Ishikawa (cell line): ENCODE results near the gene SPATA46.

Experiments used
- CEBPB ChIP-seq: IDR thresholded peaks from 2 replicates; pipeline ENCODE4 v1.6.1; 2012
- CREB1 ChIP-seq: IDR thresholded peaks from 2 replicates; pipeline ENCODE4 v1.6.1; 2012; ENCODE audit warnings: low read depth
- EGR1 ChIP-seq: IDR thresholded peaks from 2 replicates; pipeline ENCODE4 v1.6.1; 2012
- EP300 ChIP-seq: IDR thresholded peaks from 2 replicates; pipeline ENCODE4 v1.6.1; 2012; ENCODE audit warnings: borderline replicate concordance
- FOXM1 ChIP-seq: IDR thresholded peaks from 2 replicates; pipeline ENCODE4 v1.6.1; 2012; ENCODE audit warnings: low read depth, borderline replicate concordance
- NFIC ChIP-seq: IDR thresholded peaks from 2 replicates; pipeline ENCODE4 v1.6.1; 2012
- RAD21 ChIP-seq: IDR thresholded peaks from 2 replicates; pipeline ENCODE4 v1.6.1; 2012; ENCODE audit warnings: low read depth
- TAF1 ChIP-seq: IDR thresholded peaks from 2 replicates; pipeline ENCODE4 v1.6.1; 2012; ENCODE audit warnings: low read depth, mild to moderate bottlenecking
- TCF12 ChIP-seq: IDR thresholded peaks from 2 replicates; pipeline ENCODE4 v1.6.1; 2012; ENCODE audit warnings: low read depth
- TEAD4 ChIP-seq: IDR thresholded peaks from 2 replicates; pipeline ENCODE4 v1.6.1; 2012
- YY1 ChIP-seq: IDR thresholded peaks from 2 replicates; pipeline ENCODE4 v1.6.1; 2012; ENCODE audit warnings: low read depth
- ZBTB7A ChIP-seq: IDR thresholded peaks from 2 replicates; pipeline ENCODE4 v1.6.1; 2012; ENCODE audit warnings: low read depth
- TF ChIP-seq, protein P1 (sequence below): IDR thresholded peaks from 2 replicates; pipeline ENCODE4 v1.6.1; 2012
- TF ChIP-seq, protein P2 (sequence below): IDR thresholded peaks from 2 replicates; pipeline ENCODE4 v1.6.1; 2012; ENCODE audit warnings: low read depth, mild to moderate bottlenecking
- TF ChIP-seq, protein P3 (sequence below): IDR thresholded peaks from 2 replicates; pipeline ENCODE4 v1.6.1; 2012

SPATA46 gene

DNA sequence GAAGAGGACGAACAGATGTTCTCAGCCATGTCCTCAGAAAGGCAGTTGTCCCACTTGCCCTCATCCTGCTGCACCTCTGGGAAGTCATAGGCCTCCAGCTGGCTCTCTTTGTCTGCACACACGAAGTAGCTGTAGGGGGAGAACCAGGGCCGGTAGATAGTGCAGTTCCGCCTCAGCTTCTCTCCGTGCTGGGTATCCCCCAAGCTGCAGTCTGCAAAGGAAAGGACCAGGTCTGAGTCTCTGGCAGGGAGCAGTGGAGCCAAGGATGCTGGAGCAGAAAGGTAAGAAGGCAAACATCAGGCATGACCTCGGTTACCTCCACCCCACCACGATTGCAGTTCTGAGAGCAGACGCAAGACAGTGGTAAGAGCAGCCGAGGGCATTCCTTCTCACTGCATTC is 2.2 kb downstream of the SPATA46 start:
- TF ChIP-seq CEBPB (no peak), TEAD4 (no peak), RAD21 (no peak), EP300 (no peak), FOXM1 (no peak), YY1 (no peak), EGR1 (no peak), ZBTB7A (no peak), TAF1 (no peak), NFIC (no peak), CREB1 (no peak), TCF12 (no peak)
- TF ChIP-seq, protein P1, sequence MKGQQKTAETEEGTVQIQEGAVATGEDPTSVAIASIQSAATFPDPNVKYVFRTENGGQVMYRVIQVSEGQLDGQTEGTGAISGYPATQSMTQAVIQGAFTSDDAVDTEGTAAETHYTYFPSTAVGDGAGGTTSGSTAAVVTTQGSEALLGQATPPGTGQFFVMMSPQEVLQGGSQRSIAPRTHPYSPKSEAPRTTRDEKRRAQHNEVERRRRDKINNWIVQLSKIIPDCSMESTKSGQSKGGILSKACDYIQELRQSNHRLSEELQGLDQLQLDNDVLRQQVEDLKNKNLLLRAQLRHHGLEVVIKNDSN, result no peak
- TF ChIP-seq, protein P2, sequence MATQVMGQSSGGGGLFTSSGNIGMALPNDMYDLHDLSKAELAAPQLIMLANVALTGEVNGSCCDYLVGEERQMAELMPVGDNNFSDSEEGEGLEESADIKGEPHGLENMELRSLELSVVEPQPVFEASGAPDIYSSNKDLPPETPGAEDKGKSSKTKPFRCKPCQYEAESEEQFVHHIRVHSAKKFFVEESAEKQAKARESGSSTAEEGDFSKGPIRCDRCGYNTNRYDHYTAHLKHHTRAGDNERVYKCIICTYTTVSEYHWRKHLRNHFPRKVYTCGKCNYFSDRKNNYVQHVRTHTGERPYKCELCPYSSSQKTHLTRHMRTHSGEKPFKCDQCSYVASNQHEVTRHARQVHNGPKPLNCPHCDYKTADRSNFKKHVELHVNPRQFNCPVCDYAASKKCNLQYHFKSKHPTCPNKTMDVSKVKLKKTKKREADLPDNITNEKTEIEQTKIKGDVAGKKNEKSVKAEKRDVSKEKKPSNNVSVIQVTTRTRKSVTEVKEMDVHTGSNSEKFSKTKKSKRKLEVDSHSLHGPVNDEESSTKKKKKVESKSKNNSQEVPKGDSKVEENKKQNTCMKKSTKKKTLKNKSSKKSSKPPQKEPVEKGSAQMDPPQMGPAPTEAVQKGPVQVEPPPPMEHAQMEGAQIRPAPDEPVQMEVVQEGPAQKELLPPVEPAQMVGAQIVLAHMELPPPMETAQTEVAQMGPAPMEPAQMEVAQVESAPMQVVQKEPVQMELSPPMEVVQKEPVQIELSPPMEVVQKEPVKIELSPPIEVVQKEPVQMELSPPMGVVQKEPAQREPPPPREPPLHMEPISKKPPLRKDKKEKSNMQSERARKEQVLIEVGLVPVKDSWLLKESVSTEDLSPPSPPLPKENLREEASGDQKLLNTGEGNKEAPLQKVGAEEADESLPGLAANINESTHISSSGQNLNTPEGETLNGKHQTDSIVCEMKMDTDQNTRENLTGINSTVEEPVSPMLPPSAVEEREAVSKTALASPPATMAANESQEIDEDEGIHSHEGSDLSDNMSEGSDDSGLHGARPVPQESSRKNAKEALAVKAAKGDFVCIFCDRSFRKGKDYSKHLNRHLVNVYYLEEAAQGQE, result no peak
- TF ChIP-seq, protein P3, sequence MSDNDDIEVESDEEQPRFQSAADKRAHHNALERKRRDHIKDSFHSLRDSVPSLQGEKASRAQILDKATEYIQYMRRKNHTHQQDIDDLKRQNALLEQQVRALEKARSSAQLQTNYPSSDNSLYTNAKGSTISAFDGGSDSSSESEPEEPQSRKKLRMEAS, result no peak

DNA sequence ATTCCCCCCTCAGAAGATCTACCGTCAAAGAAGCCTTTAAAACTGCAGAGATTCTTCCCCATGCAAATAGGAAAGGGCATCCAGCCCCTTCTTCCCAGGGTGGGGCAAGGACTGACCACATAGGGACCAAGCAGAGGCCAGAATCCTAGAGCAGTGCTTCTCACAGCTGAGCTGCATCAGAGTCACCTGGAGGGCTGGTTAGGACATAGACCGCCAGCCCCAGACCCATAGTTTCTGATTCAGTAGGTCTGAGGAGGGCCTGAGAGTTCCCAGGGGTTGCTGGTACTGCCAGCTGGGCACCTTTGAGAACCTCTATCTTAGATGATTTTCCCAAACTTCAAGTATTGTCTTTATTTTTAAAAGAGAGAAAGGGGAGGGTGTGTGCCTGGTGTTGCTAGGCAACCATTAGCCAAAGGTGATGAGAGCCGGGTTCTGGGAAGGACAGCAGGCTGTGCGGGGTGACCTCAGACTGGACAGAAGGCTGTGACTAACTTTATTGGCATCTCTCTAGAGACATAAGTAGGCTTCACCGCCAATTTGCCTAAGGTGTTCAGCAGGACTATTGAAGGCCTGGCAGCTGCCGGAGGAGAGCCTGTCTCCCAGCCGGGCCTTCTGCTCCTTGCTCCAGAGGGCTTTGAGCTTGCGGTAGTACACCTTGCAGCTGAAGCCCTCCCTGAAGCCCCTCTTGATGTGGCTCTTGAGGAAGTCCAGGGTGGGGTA is 3.0 kb downstream of the SPATA46 start:
- TF ChIP-seq CREB1 (no peak), FOXM1 (no peak), EP300 (no peak), ZBTB7A (no peak), YY1 (no peak), EGR1 (no peak), TAF1 (no peak), NFIC (no peak)
- TF ChIP-seq, protein P2, result no peak
- TF ChIP-seq, protein P1, result no peak
- TF ChIP-seq, protein P3, result no peak

DNA sequence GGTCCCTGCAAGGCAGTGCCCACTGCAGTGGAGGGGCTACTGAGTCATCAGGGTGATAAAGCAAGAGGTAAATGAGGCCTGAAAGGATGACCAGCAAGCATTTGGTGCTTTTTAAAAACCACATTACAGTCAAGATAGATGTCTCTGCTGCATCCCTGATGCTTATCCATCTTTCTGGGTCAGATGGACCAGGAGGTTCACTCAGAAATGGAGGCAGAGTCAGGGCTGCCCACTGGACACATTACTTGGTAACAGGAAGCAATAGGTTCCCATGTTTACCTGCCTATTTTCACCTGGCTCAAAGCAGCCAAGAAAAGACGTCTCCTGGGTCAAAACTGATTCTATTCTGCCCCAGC is 3.6 kb downstream of the SPATA46 start:
- TF ChIP-seq CREB1 (no peak), YY1 (no peak), TCF12 (no peak), FOXM1 (no peak), TEAD4 (no peak), CEBPB (no peak), TAF1 (no peak), NFIC (no peak), ZBTB7A (no peak), EGR1 (no peak)
- TF ChIP-seq, protein P2, result no peak

DNA sequence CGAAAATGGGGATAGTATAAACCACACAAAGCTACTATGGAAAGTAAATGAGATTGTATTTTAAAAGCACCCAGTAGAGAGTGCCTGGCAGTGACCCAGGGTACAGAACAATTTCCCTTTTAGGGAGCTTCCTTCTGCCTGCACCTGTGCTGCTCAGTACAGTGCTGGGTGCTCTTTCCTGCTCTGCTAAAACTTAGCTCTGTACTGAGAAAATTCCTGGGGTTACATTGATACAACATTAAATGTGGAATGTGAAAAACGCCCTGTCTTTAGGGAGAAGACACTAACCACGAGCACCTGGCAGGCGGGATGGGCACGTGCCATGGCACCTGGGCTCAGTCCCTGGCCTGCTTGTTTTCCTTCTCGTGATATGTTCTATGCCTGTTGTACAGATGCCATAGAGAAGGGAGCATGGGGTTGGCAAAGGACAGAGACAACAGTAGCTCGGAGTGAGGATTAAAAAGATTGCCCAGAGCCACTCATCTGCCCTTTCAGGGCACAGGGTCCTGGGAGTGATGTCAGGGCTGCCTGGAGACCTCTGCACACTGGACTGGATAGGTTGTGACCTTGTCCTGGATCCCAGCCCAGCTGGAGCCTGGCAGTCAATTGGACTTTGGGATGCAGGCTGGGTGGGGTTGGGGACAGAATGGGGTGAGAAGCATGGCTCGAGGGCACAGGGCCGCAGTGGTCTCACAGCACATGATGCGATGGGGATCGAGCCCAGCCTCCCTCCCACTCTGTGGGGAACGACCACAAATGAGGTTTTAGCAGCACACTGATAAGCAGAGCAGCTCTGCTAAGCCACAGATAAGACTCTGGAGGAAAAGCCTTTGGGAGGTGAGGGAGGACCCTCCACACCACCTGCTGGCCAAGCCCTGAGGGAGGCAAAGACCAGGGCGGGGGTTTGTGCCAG is 4.2 kb downstream of the SPATA46 start:
- TF ChIP-seq TCF12 (no peak), YY1 (no peak), NFIC (no peak), TAF1 (no peak), CREB1 (no peak), EP300 (no peak), CEBPB (no peak), FOXM1 (no peak), TEAD4 (no peak), EGR1 (no peak), ZBTB7A (no peak), RAD21 (no peak)
- TF ChIP-seq, protein P2, result no peak
- TF ChIP-seq, protein P1, result no peak
- TF ChIP-seq, protein P3, result no peak
